MCF 10A (cell line): ENCODE results near the gene SCN1B. TPM values are rescaled to one million over a fixed set of nuclear protein-coding genes. Genes with fewer than 3 reads are reported as not detected.
A peak's percentile ranks its signal among the peaks of the same experiment; 100 is the strongest.

ENCODE experiments used
- BruUV-seq: library from RNA; stranded (reverse); fragments of 400-500 nt; replicated peaks from 2 replicates; lab custom pipeline; 2021; lab: Mats Ljungman, UMichigan
- CTCF ChIA-PET: fragments of 300-600 bp; sonication (Branson Sonifier 250); formaldehyde crosslinking; extraction: SDS; loops from one replicate; lab custom pipeline; 2021; ENCODE audit warnings: antibody characterized with exemption, inconsistent platforms; lab: Yijun Ruan, JAX
- POLR2A ChIA-PET: fragments of 300-600, 350-650 bp; sonication (Branson Sonifier 250); formaldehyde crosslinking; extraction: SDS; loops from one replicate; lab custom pipeline; 2020; ENCODE audit warnings: antibody characterized with exemption, inconsistent platforms; lab: Yijun Ruan, JAX
- DNase-seq: peaks from one replicate; pipeline ENCODE4 v3.0.0-alpha.2; 2018; ENCODE audit not compliant: unreplicated experiment
- H3K27ac Mint-ChIP-seq: one replicate; pipeline ENCODE4 v1.8.0; 2022; ENCODE audit warnings: mild to moderate bottlenecking, low read depth, mixed read lengths; ENCODE audit not compliant: unreplicated experiment
- H3K27me3 Mint-ChIP-seq: one replicate; pipeline ENCODE4 v1.8.0; 2022; ENCODE audit warnings: mixed read lengths; ENCODE audit not compliant: insufficient read depth, unreplicated experiment
- H3K36me3 Mint-ChIP-seq: one replicate; pipeline ENCODE4 v1.8.0; 2022; ENCODE audit warnings: mild to moderate bottlenecking, moderate library complexity, mixed read lengths; ENCODE audit not compliant: insufficient read depth, unreplicated experiment
- H3K4me1 Mint-ChIP-seq: one replicate; pipeline ENCODE4 v1.8.0; 2022; ENCODE audit warnings: mixed read lengths; ENCODE audit not compliant: insufficient read depth, unreplicated experiment
- H3K4me3 Mint-ChIP-seq: one replicate; pipeline ENCODE4 v1.8.0; 2022; ENCODE audit warnings: mild to moderate bottlenecking, moderate library complexity, mixed read lengths; ENCODE audit not compliant: unreplicated experiment
- H3K9me3 Mint-ChIP-seq: one replicate; pipeline ENCODE4 v1.8.0; 2022; ENCODE audit warnings: mixed read lengths; ENCODE audit not compliant: unreplicated experiment
- intact Hi-C: fragments of 100-400 bp; cut with micrococcal nuclease; formaldehyde crosslinking; loops from 2 replicates; pipeline ENCODE4 v1.14.1; 2022
- total RNA-seq: library from RNA; stranded (reverse); gene quantifications from 2 replicates; pipeline ENCODE4 v1.2.3, GENCODE V29; 2022
- TF ChIP-seq, protein P1 (sequence below): fragments of 200-600 bp; IDR thresholded peaks from one replicate; pipeline ENCODE4 v1.8.0; 2022; ENCODE audit warnings: antibody characterized with exemption, mild to moderate bottlenecking; ENCODE audit not compliant: unreplicated experiment

Gene SCN1B
- total RNA-seq, 1 experiment from 2014 or later = 0.19 TPM

DNA sequence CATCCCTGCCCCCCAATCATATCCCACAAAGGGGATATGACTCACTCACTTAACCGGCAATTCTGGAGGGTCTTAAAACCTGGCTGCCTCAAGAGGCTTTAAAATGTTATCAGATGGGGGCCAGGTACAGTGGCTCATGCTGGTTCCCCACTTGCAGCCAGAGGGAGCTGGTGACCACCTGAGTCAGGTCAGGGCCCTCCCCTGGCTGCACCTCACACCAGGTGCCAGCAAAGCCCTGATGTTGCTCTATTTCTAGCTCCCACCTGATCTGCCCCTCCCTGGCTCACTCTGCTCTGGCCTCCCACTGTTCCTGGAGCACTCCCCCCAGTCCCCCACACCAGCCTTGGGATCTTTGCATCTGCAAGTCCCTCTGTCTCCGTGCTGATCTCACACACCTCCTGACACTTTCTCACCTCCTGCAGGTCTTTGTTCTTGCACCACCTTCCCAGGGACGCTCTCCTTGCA is 25.5 kb downstream of the SCN1B start:
- intact Hi-C loops = no loop called here
- Mint-ChIP-seq H3K27ac (no peak overlapping the region), H3K4me3 (no peak overlapping the region), H3K9me3 (no peaks in the 10 kb centered on the region), H3K27me3 (peaks cover 18% of the 10 kb centered on the region), H3K4me1 (no peaks in the 10 kb centered on the region), H3K36me3 (no peaks in the 10 kb centered on the region)
- no TSS peak for BruUV-seq
- ChIA-PET POLR2A (interaction anchor here (0.9 kb wide), 1 partner anchor 99 kb away, joined by 5 read pairs; the partner anchor contains the start of gene FXYD5), CTCF (interaction anchor here (0.7 to 8.7 kb wide), 10 partner anchors 11 to 284 kb away, joined by 3 to 75 read pairs (median 6); partner anchors contain the start of genes HPN and LGI4)
- TF ChIP-seq, protein P1, sequence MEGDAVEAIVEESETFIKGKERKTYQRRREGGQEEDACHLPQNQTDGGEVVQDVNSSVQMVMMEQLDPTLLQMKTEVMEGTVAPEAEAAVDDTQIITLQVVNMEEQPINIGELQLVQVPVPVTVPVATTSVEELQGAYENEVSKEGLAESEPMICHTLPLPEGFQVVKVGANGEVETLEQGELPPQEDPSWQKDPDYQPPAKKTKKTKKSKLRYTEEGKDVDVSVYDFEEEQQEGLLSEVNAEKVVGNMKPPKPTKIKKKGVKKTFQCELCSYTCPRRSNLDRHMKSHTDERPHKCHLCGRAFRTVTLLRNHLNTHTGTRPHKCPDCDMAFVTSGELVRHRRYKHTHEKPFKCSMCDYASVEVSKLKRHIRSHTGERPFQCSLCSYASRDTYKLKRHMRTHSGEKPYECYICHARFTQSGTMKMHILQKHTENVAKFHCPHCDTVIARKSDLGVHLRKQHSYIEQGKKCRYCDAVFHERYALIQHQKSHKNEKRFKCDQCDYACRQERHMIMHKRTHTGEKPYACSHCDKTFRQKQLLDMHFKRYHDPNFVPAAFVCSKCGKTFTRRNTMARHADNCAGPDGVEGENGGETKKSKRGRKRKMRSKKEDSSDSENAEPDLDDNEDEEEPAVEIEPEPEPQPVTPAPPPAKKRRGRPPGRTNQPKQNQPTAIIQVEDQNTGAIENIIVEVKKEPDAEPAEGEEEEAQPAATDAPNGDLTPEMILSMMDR = peak; percentile 21
- DNase-seq = peak; percentile 34

DNA sequence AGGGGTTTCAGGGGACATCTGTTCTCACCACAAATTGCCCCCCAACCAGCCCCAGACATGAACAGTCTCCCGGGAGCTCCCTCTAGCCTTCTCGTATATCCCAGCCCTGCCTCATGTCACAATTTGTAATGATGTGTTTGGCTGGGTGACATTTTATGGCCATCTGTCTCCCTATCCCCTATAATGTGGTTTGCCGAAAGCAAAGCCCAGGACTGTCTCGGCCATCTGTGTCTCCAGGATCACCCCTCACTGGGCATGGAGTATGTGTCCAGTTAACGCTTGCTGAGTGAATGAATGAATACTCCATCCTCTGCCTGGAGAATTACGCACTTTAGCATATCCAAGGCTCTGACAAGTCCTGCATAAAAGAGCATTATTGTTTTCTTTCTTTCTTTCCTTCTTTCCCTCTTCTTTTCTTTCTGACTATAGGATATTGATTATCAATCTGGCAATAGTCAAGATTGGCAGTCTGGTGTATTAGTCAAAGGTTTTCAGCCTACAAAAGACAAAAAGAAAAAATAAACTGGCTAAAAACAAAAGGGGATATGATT is 26.3 kb downstream of the SCN1B start:
- no peaks in the 10 kb centered on the region for H3K4me1 Mint-ChIP-seq
- no peaks in the 10 kb centered on the region for H3K36me3 Mint-ChIP-seq
- no peaks in the 10 kb centered on the region for H3K9me3 Mint-ChIP-seq
- no TSS peak for BruUV-seq
- no peak overlapping the region for H3K27ac Mint-ChIP-seq
- intact Hi-C loops = no loop called here
- ChIA-PET CTCF (interaction anchor here (0.7 to 8.7 kb wide), 7 partner anchors 10 to 324 kb away, joined by 3 to 75 read pairs (median 4); partner anchors contain the start of gene HPN), POLR2A (interaction anchor here (0.9 kb wide), 1 partner anchor 98 kb away, joined by 5 read pairs; the partner anchor contains the start of gene FXYD5)
- H3K27me3 Mint-ChIP-seq = peaks cover 18% of the 10 kb centered on the region
- TF ChIP-seq, protein P1 = no peak
- H3K4me3 Mint-ChIP-seq = no peak overlapping the region
- DNase-seq = no peak

DNA sequence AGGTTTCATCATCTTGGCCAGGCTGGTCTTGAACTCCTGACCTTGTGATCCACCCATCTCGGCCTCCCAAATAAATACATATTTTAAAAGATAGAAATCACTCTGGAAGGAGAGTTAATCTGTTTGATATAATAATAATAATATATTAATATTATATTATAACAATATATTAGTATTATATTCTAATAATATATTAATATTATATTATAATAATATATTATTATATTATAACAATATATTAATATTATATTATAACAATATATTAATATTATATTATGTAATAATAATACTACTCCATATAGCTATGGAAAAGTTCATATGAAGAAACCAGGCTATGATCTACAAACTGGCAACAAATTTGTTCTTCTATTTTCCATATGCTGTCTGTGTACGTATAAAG is 28.1 kb downstream of the SCN1B start:
- no peaks in the 10 kb centered on the region for H3K36me3 Mint-ChIP-seq
- TF ChIP-seq, protein P1 = no peak
- no peak for DNase-seq
- H3K4me1 Mint-ChIP-seq = no peaks in the 10 kb centered on the region
- H3K27ac Mint-ChIP-seq = no peak overlapping the region
- POLR2A ChIA-PET = no interaction called here
- no TSS peak for BruUV-seq
- CTCF ChIA-PET = interaction anchor here (0.7 to 8.7 kb wide), 6 partner anchors 9 to 87 kb away, joined by 3 to 75 read pairs (median 4); partner anchors contain the start of gene HPN
- no peaks in the 10 kb centered on the region for H3K9me3 Mint-ChIP-seq
- intact Hi-C loops = no loop called here
- peaks cover 18% of the 10 kb centered on the region for H3K27me3 Mint-ChIP-seq
- H3K4me3 Mint-ChIP-seq = no peak overlapping the region

DNA sequence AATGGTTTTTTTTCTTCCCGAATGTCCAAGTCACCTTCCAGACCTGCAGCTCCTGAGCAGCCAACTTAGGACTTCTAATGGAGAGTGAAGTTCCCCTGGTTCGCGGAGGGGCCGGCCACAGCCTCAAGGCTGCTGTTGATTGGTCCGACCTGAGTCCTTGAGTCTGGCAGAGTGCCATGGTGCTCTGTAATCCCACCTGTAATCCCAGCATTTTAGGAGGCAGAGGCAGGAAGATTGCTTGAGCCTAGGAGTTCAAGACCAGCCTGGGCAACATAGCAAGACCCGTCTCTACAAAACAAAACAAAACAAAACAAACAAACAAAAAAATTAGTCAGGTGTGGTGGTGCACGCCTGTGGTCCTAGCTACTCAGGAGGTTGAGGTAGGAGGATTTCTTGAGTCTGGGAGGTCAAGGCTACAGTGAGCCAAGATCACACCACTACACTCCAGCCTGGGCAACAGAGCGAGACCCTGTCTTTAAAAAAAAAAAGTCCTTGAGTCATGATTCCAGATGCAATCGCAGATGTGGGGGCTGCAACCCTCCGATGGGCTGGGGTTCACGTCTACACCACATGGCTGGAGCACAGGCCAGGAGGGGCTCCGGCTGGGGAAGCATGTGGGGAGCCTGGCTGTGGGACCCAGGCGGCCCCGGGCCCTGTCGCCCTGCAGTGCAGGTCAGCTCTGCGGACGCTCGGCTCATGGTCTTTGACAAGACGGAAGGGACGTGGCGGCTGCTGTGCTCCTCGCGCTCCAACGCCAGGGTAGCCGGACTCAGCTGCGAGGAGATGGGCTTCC is 28.9 kb downstream of the SCN1B start:
- Mint-ChIP-seq H3K27ac (no peak overlapping the region), H3K4me3 (no peak overlapping the region), H3K4me1 (no peaks in the 10 kb centered on the region), H3K27me3 (peaks cover 18% of the 10 kb centered on the region), H3K36me3 (no peaks in the 10 kb centered on the region), H3K9me3 (no peaks in the 10 kb centered on the region)
- CTCF ChIA-PET = interaction anchor here (0.6 to 8.7 kb wide), 6 partner anchors 8 to 191 kb away, joined by 3 to 75 read pairs (median 5); partner anchors contain the start of gene HPN
- TF ChIP-seq, protein P1 = no peak
- BruUV-seq = no TSS peak
- intact Hi-C loops = no loop called here
- POLR2A ChIA-PET = interaction anchor here (0.6 kb wide), 1 partner anchor 953 kb away, joined by 3 read pairs; no protein-coding TSS in a partner anchor
- no peak for DNase-seq
